Neural cell (in vitro differentiated cells): ENCODE measurements around the gene SPEF1. TPM values are rescaled to one million over a fixed set of nuclear protein-coding genes. Genes with fewer than 3 reads are reported as not detected.
A peak's percentile ranks its signal among the peaks of the same experiment; 100 is the strongest.

ENCODE experiments used
- H2AFZ ChIP-seq: fragments of 200-600, 300-800 bp; sonication (generic), shearing (Covaris generic); 2 replicates; pipeline ENCODE4 v1.6.0; 2014; ENCODE audit warnings: low read depth, mild to moderate bottlenecking, antibody characterized with exemption, low read length, moderate library complexity
- H3F3A ChIP-seq: fragments of 200-600 bp; shearing (Covaris generic); 2 replicates; pipeline ENCODE4 v1.6.1; 2016; ENCODE audit warnings: mild to moderate bottlenecking, moderate library complexity, mixed read lengths, antibody characterized with exemption, low read length; ENCODE audit not compliant: insufficient read depth, poor library complexity, severe bottlenecking
- H3K27ac ChIP-seq: fragments of 200-600, 300-800 bp; sonication (generic), shearing (Covaris generic); 2 replicates; pipeline ENCODE4 v1.5.1; 2014; ENCODE audit warnings: mild to moderate bottlenecking, low read length, moderate library complexity
- H3K27me3 ChIP-seq: fragments of 300-800, 200-600 bp; sonication (generic), shearing (Covaris generic); 2 replicates; pipeline ENCODE4 v1.6.0; 2014; ENCODE audit warnings: mild to moderate bottlenecking, low read depth, low read length, moderate library complexity; ENCODE audit not compliant: insufficient read depth
- H3K36me3 ChIP-seq: fragments of 300-800, 200-600 bp; sonication (generic), shearing (Covaris generic); 2 replicates; pipeline ENCODE4 v1.5.1; 2014; ENCODE audit warnings: mild to moderate bottlenecking, antibody characterized with exemption, low read length, moderate library complexity; ENCODE audit not compliant: insufficient read depth
- H3K4me2 ChIP-seq: fragments of 300-800, 200-600 bp; sonication (generic), shearing (Covaris generic); 2 replicates; pipeline ENCODE4 v1.6.0; 2014; ENCODE audit warnings: mild to moderate bottlenecking, low read length
- H3K4me3 ChIP-seq: fragments of 300-800, 200-600 bp; sonication (generic), shearing (Covaris generic); 2 replicates; pipeline ENCODE4 v1.5.1; 2014; ENCODE audit warnings: mild to moderate bottlenecking, low read length, moderate library complexity
- H3K79me2 ChIP-seq: fragments of 200-600 bp; shearing (Covaris generic); replicated peaks from 2 replicates; pipeline ENCODE4 v1.6.0; 2014; ENCODE audit warnings: mild to moderate bottlenecking, low read length, moderate library complexity; ENCODE audit not compliant: insufficient read depth
- H3K9ac ChIP-seq: fragments of 300-800, 200-600 bp; sonication (generic), shearing (Covaris generic); 2 replicates; pipeline ENCODE4 v1.6.1; 2016; ENCODE audit warnings: mild to moderate bottlenecking, low read length, mixed read lengths
- H3K9me2 ChIP-seq: fragments of 200-600 bp; shearing (Covaris generic); 2 replicates; pipeline ENCODE4 v1.6.1; 2016; ENCODE audit warnings: mild to moderate bottlenecking, low read length, mixed read lengths; ENCODE audit not compliant: insufficient read depth
- H3K9me3 ChIP-seq: fragments of 200-600, 300-800 bp; sonication (generic), shearing (Covaris generic); 2 replicates; pipeline ENCODE4 v1.6.1; 2016; ENCODE audit warnings: mild to moderate bottlenecking, mixed run types, low read length, moderate library complexity, mixed read lengths
- H4K20me1 ChIP-seq: fragments of 200-600 bp; shearing (Covaris generic); 2 replicates; pipeline ENCODE4 v1.6.1; 2016; ENCODE audit warnings: mild to moderate bottlenecking, mixed run types; ENCODE audit not compliant: insufficient read depth
- EP300 ChIP-seq: fragments of 450-650 bp; conservative IDR thresholded peaks from 2 replicates; pipeline ENCODE4 v1.6.1; 2014; ENCODE audit warnings: antibody characterized with exemption, mild to moderate bottlenecking, moderate library complexity; ENCODE audit not compliant: poor library complexity, severe bottlenecking
- EZH2 ChIP-seq: fragments of 200-600, 300-800 bp; shearing (Covaris generic), sonication (generic); IDR thresholded peaks from 2 replicates; pipeline ENCODE4 v1.6.1; 2014; ENCODE audit warnings: antibody characterized with exemption, low read length, borderline replicate concordance, mild to moderate bottlenecking; ENCODE audit not compliant: insufficient read depth, poor library complexity, severe bottlenecking
- MXI1 ChIP-seq: fragments of 450-650 bp; conservative IDR thresholded peaks from 2 replicates; pipeline ENCODE4 v1.6.1; 2014; ENCODE audit warnings: antibody characterized with exemption, mild to moderate bottlenecking; ENCODE audit not compliant: poor library complexity, severe bottlenecking
- POLR2AphosphoS5 ChIP-seq: IDR thresholded peaks from 2 replicates; pipeline ENCODE4 v1.6.1; 2012
- RAD21 ChIP-seq: fragments of 450-650 bp; conservative IDR thresholded peaks from 2 replicates; pipeline ENCODE4 v1.6.1; 2014; ENCODE audit warnings: antibody characterized with exemption, mild to moderate bottlenecking, moderate library complexity
- SMC3 ChIP-seq: fragments of 450-650 bp; conservative IDR thresholded peaks from 2 replicates; pipeline ENCODE4 v1.6.1; 2014; ENCODE audit warnings: antibody characterized with exemption, mild to moderate bottlenecking, moderate library complexity; ENCODE audit not compliant: poor library complexity
- TAF1 ChIP-seq: IDR thresholded peaks from 2 replicates; pipeline ENCODE4 v1.6.1; 2012; ENCODE audit warnings: low read depth
- polyA plus RNA-seq: library from polyadenylated mRNA; depleted of rRNA; stranded (reverse); fragments of >200 nt; gene quantifications from 2 replicates; pipeline ENCODE4 v1.2.3, GENCODE V29; 2014
- TF ChIP-seq, protein P1 (sequence below): fragments of 450-650 bp; IDR thresholded peaks from 2 replicates; pipeline ENCODE4 v1.5.1; 2014; ENCODE audit warnings: antibody characterized with exemption, mild to moderate bottlenecking, moderate library complexity; ENCODE audit not compliant: poor library complexity, severe bottlenecking
- TF ChIP-seq, protein P2 (sequence below): IDR thresholded peaks from 2 replicates; pipeline ENCODE4 v1.6.1; 2012; ENCODE audit warnings: borderline replicate concordance

The SPEF1 gene
- polyA plus RNA-seq, 1 donor from 2014 or later, result 0.58 TPM

GRCh38 chr20:3800256-3800877 lies 19.1 kb upstream of the SPEF1 start:
- H3K36me3 ChIP-seq, result no peaks in the 10 kb centered on the region

DNA sequence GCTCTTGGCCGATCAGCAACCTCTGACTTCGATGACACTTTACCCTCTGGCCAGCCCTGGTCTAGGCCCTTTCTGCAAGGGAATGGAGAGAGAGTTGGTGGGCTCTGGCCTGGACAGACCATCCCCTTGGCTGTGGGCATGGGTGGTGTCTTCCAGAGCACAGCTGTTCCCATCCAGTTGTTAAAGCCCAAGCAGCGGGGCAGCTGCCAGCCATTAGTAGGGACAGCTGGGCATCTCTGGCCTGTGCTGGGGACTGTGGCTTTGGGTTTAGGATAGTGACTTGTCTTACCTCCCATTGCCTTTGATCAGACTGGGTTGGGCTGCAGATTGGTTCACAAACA lies 17.6 kb upstream of the SPEF1 start:
- Histone ChIP-seq H3K9me2 (no peaks in the 10 kb centered on the region), H3K27me3 (no peaks in the 10 kb centered on the region), H3K36me3 (no peaks in the 10 kb centered on the region), H3F3A (no peaks in the 10 kb centered on the region), H3K4me2 (no peak overlapping the region), H3K9ac (no peak overlapping the region), H3K79me2 (no peaks in the 10 kb centered on the region), H3K27ac (no peak overlapping the region), H2AFZ (no peak overlapping the region), H3K4me3 (no peak overlapping the region), H4K20me1 (no peaks in the 10 kb centered on the region), H3K9me3 (no peaks in the 10 kb centered on the region)
- TF ChIP-seq SMC3 (no peak), POLR2AphosphoS5 (no peak), MXI1 (no peak), EZH2 (no peak), RAD21 (no peak), TAF1 (no peak), EP300 (no peak)
- TF ChIP-seq, protein P1, sequence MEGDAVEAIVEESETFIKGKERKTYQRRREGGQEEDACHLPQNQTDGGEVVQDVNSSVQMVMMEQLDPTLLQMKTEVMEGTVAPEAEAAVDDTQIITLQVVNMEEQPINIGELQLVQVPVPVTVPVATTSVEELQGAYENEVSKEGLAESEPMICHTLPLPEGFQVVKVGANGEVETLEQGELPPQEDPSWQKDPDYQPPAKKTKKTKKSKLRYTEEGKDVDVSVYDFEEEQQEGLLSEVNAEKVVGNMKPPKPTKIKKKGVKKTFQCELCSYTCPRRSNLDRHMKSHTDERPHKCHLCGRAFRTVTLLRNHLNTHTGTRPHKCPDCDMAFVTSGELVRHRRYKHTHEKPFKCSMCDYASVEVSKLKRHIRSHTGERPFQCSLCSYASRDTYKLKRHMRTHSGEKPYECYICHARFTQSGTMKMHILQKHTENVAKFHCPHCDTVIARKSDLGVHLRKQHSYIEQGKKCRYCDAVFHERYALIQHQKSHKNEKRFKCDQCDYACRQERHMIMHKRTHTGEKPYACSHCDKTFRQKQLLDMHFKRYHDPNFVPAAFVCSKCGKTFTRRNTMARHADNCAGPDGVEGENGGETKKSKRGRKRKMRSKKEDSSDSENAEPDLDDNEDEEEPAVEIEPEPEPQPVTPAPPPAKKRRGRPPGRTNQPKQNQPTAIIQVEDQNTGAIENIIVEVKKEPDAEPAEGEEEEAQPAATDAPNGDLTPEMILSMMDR, result no peak
- TF ChIP-seq, protein P2, sequence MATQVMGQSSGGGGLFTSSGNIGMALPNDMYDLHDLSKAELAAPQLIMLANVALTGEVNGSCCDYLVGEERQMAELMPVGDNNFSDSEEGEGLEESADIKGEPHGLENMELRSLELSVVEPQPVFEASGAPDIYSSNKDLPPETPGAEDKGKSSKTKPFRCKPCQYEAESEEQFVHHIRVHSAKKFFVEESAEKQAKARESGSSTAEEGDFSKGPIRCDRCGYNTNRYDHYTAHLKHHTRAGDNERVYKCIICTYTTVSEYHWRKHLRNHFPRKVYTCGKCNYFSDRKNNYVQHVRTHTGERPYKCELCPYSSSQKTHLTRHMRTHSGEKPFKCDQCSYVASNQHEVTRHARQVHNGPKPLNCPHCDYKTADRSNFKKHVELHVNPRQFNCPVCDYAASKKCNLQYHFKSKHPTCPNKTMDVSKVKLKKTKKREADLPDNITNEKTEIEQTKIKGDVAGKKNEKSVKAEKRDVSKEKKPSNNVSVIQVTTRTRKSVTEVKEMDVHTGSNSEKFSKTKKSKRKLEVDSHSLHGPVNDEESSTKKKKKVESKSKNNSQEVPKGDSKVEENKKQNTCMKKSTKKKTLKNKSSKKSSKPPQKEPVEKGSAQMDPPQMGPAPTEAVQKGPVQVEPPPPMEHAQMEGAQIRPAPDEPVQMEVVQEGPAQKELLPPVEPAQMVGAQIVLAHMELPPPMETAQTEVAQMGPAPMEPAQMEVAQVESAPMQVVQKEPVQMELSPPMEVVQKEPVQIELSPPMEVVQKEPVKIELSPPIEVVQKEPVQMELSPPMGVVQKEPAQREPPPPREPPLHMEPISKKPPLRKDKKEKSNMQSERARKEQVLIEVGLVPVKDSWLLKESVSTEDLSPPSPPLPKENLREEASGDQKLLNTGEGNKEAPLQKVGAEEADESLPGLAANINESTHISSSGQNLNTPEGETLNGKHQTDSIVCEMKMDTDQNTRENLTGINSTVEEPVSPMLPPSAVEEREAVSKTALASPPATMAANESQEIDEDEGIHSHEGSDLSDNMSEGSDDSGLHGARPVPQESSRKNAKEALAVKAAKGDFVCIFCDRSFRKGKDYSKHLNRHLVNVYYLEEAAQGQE, result no peak

More at GRCh38 chr20:3800256-3800877, 19.1 kb upstream of the SPEF1 start:
- Histone ChIP-seq H3F3A (no peaks in the 10 kb centered on the region), H3K9me3 (no peaks in the 10 kb centered on the region), H3K4me3 (no peak overlapping the region), H4K20me1 (no peaks in the 10 kb centered on the region), H3K9me2 (no peaks in the 10 kb centered on the region), H3K27ac (peak overlapping the region; percentile 53), H2AFZ (no peak overlapping the region), H3K79me2 (no peaks in the 10 kb centered on the region), H3K4me2 (no peak overlapping the region), H3K27me3 (no peaks in the 10 kb centered on the region), H3K9ac (peak overlapping the region; percentile 61)
- TF ChIP-seq EZH2 (no peak), RAD21 (no peak), POLR2AphosphoS5 (no peak), EP300 (no peak), MXI1 (no peak), TAF1 (no peak), SMC3 (no peak)
- TF ChIP-seq, protein P2, result no peak
- TF ChIP-seq, protein P1, result no peak
